Mesendoderm (in vitro differentiated cells): ENCODE results near the gene PPFIBP1.

Experiments
- DNase-seq: peaks from one replicate; pipeline ENCODE4 v3.0.0; 2013
- H2AK5ac ChIP-seq: 2 replicates; pipeline ENCODE4 v1.6.1; 2013; ENCODE audit warnings: low read length, inconsistent platforms
- H2BK120ac ChIP-seq: 2 replicates; pipeline ENCODE4 v1.6.1; 2013; ENCODE audit warnings: low read depth, mild to moderate bottlenecking, low read length, moderate library complexity, mixed read lengths
- H2BK15ac ChIP-seq: replicated peaks from 2 replicates; pipeline ENCODE4 v1.6.1; 2013; ENCODE audit warnings: low read depth, mild to moderate bottlenecking, moderate library complexity
- H2BK5ac ChIP-seq: 2 replicates; pipeline ENCODE4 v1.6.1; 2013; ENCODE audit warnings: low read length, inconsistent platforms
- H3K18ac ChIP-seq: 2 replicates; pipeline ENCODE4 v1.6.1; 2013; ENCODE audit warnings: mild to moderate bottlenecking, low read length, mixed read lengths
- H3K23ac ChIP-seq: one replicate; pipeline ENCODE4 v1.6.1; 2013; ENCODE audit warnings: low read length
- H3K27ac ChIP-seq: 2 replicates; pipeline ENCODE4 v1.5.1; 2013; ENCODE audit warnings: low read depth, mild to moderate bottlenecking, inconsistent platforms, low read length, moderate library complexity
- H3K27me3 ChIP-seq: 2 replicates; pipeline ENCODE4 v1.6.1; 2013; ENCODE audit warnings: low read length, control low read depth, mild to moderate bottlenecking, inconsistent platforms; ENCODE audit not compliant: insufficient read depth, poor library complexity
- H3K36me3 ChIP-seq: 2 replicates; pipeline ENCODE4 v1.6.1; 2013; ENCODE audit warnings: low read length, inconsistent platforms; ENCODE audit not compliant: control insufficient read depth, insufficient read depth
- H3K4ac ChIP-seq: one replicate; pipeline ENCODE4 v1.6.1; 2013; ENCODE audit warnings: low read depth, mild to moderate bottlenecking, low read length, moderate library complexity
- H3K4me1 ChIP-seq: 2 replicates; pipeline ENCODE4 v1.6.1; 2013; ENCODE audit warnings: low read depth, low read length, inconsistent platforms; ENCODE audit not compliant: control insufficient read depth
- H3K4me2 ChIP-seq: 2 replicates; pipeline ENCODE4 v1.6.1; 2013; ENCODE audit warnings: low read length
- H3K4me3 ChIP-seq: 2 replicates; pipeline ENCODE4 v1.5.1; 2013; ENCODE audit warnings: mild to moderate bottlenecking, low read length
- H3K56ac ChIP-seq: one replicate; pipeline ENCODE4 v1.6.1; 2013; ENCODE audit warnings: low read length
- H3K79me1 ChIP-seq: 2 replicates; pipeline ENCODE4 v1.6.1; 2013; ENCODE audit warnings: low read length, inconsistent platforms
- H3K79me2 ChIP-seq: 2 replicates; pipeline ENCODE4 v1.6.1; 2013; ENCODE audit warnings: mild to moderate bottlenecking, low read length; ENCODE audit not compliant: control insufficient read depth, insufficient read depth
- H3K9ac ChIP-seq: 2 replicates; pipeline ENCODE4 v1.6.1; 2013; ENCODE audit warnings: low read length, inconsistent platforms
- H4K5ac ChIP-seq: one replicate; pipeline ENCODE4 v1.6.1; 2013; ENCODE audit warnings: low read length
- H4K8ac ChIP-seq: one replicate; pipeline ENCODE4 v1.6.1; 2013; ENCODE audit warnings: low read depth, mild to moderate bottlenecking, control low read depth, low read length, moderate library complexity
- WGBS: extraction: QIAGEN DNeasy Blood & Tissue Kit; methylation state at CpG from one replicate; pipeline ENCODE4 v1.1.7; 2013; ENCODE audit warnings: low lambda C conversion rate, missing lambda C conversion rate; ENCODE audit not compliant: insufficient coverage; ENCODE audit errors: extremely low coverage; 5-methylcytosine and 5-hydroxymethylcytosine counted together

PPFIBP1 gene

GRCh38 chr12:27488479-27488878, 35.5 kb upstream of the PPFIBP1 start:
- Histone ChIP-seq H3K4me1 (no peaks in the 10 kb centered on the region), H4K8ac (no peak overlapping the region), H3K56ac (no peak overlapping the region), H2AK5ac (no peak overlapping the region), H3K27ac (no peak overlapping the region), H2BK120ac (no peak overlapping the region), H3K4me2 (no peak overlapping the region), H3K9ac (no peak overlapping the region), H3K23ac (no peak overlapping the region), H3K36me3 (no peaks in the 10 kb centered on the region), H3K27me3 (no peaks in the 10 kb centered on the region), H3K79me2 (no peaks in the 10 kb centered on the region), H3K18ac (no peak overlapping the region), H2BK15ac (no peak overlapping the region), H3K79me1 (no peaks in the 10 kb centered on the region), H4K5ac (no peak overlapping the region), H2BK5ac (no peak overlapping the region), H3K4me3 (no peak overlapping the region), H3K4ac (no peak overlapping the region)
- no CpG with 5 or more reads among the region's 5 CpGs for WGBS
- DNase-seq, result peak; percentile 26

GRCh38 chr12:27491226-27491625, 32.8 kb upstream of the PPFIBP1 start:
- WGBS, result no CpG with 5 or more reads among the region's 2 CpGs

GRCh38 chr12:27493260-27493940, 30.6 kb upstream of the PPFIBP1 start:
- peak; percentile 57 for DNase-seq
- Histone ChIP-seq H3K79me2 (no peaks in the 10 kb centered on the region), H3K18ac (no peak overlapping the region), H2BK15ac (no peak overlapping the region), H3K36me3 (no peaks in the 10 kb centered on the region), H3K23ac (no peak overlapping the region), H2BK5ac (no peak overlapping the region), H4K8ac (no peak overlapping the region), H3K4me1 (no peaks in the 10 kb centered on the region), H3K79me1 (no peaks in the 10 kb centered on the region), H4K5ac (no peak overlapping the region), H3K4me2 (no peak overlapping the region), H3K27ac (no peak overlapping the region), H3K27me3 (no peaks in the 10 kb centered on the region), H2AK5ac (no peak overlapping the region), H2BK120ac (no peak overlapping the region), H3K56ac (no peak overlapping the region), H3K4me3 (no peak overlapping the region), H3K9ac (no peak overlapping the region), H3K4ac (no peak overlapping the region)
- WGBS, result no CpG with 5 or more reads among the region's 6 CpGs

More at GRCh38 chr12:27491226-27491625, 32.8 kb upstream of the PPFIBP1 start:
- Histone ChIP-seq H3K56ac (no peak overlapping the region), H2BK120ac (no peak overlapping the region), H3K18ac (no peak overlapping the region), H4K8ac (no peak overlapping the region), H3K79me1 (no peaks in the 10 kb centered on the region), H3K4me3 (no peak overlapping the region), H3K4me2 (no peak overlapping the region), H2BK5ac (no peak overlapping the region), H3K9ac (no peak overlapping the region), H3K36me3 (no peaks in the 10 kb centered on the region), H2AK5ac (no peak overlapping the region), H3K79me2 (no peaks in the 10 kb centered on the region), H3K27ac (no peak overlapping the region), H3K27me3 (no peaks in the 10 kb centered on the region), H3K23ac (no peak overlapping the region), H3K4me1 (no peaks in the 10 kb centered on the region), H3K4ac (no peak overlapping the region), H2BK15ac (no peak overlapping the region), H4K5ac (no peak overlapping the region)
- no peak for DNase-seq

GRCh38 chr12:27497446-27497845, 26.6 kb upstream of the PPFIBP1 start:
- no CpG with 5 or more reads among the region's 3 CpGs for WGBS
- H3K79me2 ChIP-seq, result no peaks in the 10 kb centered on the region
- no peak overlapping the region for H3K4me3 ChIP-seq

GRCh38 chr12:27498149-27498548, 25.9 kb upstream of the PPFIBP1 start:
- Histone ChIP-seq H2BK15ac (no peak overlapping the region), H3K79me2 (no peaks in the 10 kb centered on the region), H2BK5ac (no peak overlapping the region), H2AK5ac (no peak overlapping the region), H3K4me1 (no peaks in the 10 kb centered on the region), H2BK120ac (no peak overlapping the region), H3K4ac (no peak overlapping the region), H3K23ac (no peak overlapping the region), H3K56ac (no peak overlapping the region), H3K36me3 (no peaks in the 10 kb centered on the region), H3K27me3 (no peaks in the 10 kb centered on the region), H4K5ac (no peak overlapping the region), H3K27ac (no peak overlapping the region), H3K4me3 (no peak overlapping the region), H3K4me2 (no peak overlapping the region), H3K79me1 (no peaks in the 10 kb centered on the region), H4K8ac (no peak overlapping the region), H3K9ac (no peak overlapping the region), H3K18ac (no peak overlapping the region)
- no peak for DNase-seq
- no CpG with 5 or more reads among the region's 4 CpGs for WGBS

More at GRCh38 chr12:27497446-27497845, 26.6 kb upstream of the PPFIBP1 start:
- Histone ChIP-seq H3K9ac (no peak overlapping the region), H4K5ac (no peak overlapping the region), H3K18ac (no peak overlapping the region), H3K27me3 (no peaks in the 10 kb centered on the region), H3K4me1 (no peaks in the 10 kb centered on the region), H2AK5ac (no peak overlapping the region), H3K23ac (no peak overlapping the region), H4K8ac (no peak overlapping the region), H3K27ac (no peak overlapping the region), H3K79me1 (no peaks in the 10 kb centered on the region), H2BK120ac (no peak overlapping the region), H3K56ac (no peak overlapping the region), H3K36me3 (no peaks in the 10 kb centered on the region), H2BK15ac (no peak overlapping the region), H2BK5ac (no peak overlapping the region), H3K4me2 (no peak overlapping the region), H3K4ac (no peak overlapping the region)
- no peak for DNase-seq

GRCh38 chr12:27498761-27499160, 25.2 kb upstream of the PPFIBP1 start:
- Histone ChIP-seq H2BK5ac (no peak overlapping the region), H3K4me1 (no peaks in the 10 kb centered on the region), H3K9ac (no peak overlapping the region), H3K79me1 (no peaks in the 10 kb centered on the region), H3K27me3 (no peaks in the 10 kb centered on the region), H3K23ac (no peak overlapping the region), H4K5ac (no peak overlapping the region), H3K18ac (no peak overlapping the region), H3K36me3 (no peaks in the 10 kb centered on the region), H3K4me2 (no peak overlapping the region), H2BK15ac (no peak overlapping the region), H3K79me2 (no peaks in the 10 kb centered on the region), H4K8ac (no peak overlapping the region), H3K4me3 (no peak overlapping the region), H3K27ac (no peak overlapping the region), H2AK5ac (no peak overlapping the region), H2BK120ac (no peak overlapping the region), H3K4ac (no peak overlapping the region), H3K56ac (no peak overlapping the region)
- WGBS, result no CpG with 5 or more reads among the region's 5 CpGs
- DNase-seq, result no peak
